HG03521 (cell line): ENCODE measurements around the gene OR2B3.
"Not testable (repeated sequence)": the region's sequence is repeated elsewhere in the genome, so short reads cannot be mapped to it uniquely, and the experiment has no call there.

Experiments used
- ATAC-seq: cut with Tn5 transposase; IDR thresholded peaks from one replicate; pipeline ENCODE4 v1.9.1; 2021; ENCODE audit warnings: mild to moderate bottlenecking, moderate library complexity; ENCODE audit not compliant: unreplicated experiment

The OR2B3 gene

GRCh38 chr6:29087213-29087612, at the start of gene OR2B3:
OR2B3 (minus strand) TSS chr6:29087313; CDS start chr6:29087248, 65 bp downstream.
- ATAC-seq: no peak

- ATAC-seq: no peak
Measured at GRCh38 chr6:29131691-29132090, 44.6 kb upstream of the OR2B3 start.

GRCh38 chr6:29130644-29131043, 43.5 kb upstream of the OR2B3 start:
- ATAC-seq: no peak

- no peak for ATAC-seq
Measured at GRCh38 chr6:29129326-29130012, 42.4 kb upstream of the OR2B3 start.

- not testable (repeated sequence) for ATAC-seq
Measured at GRCh38 chr6:29114964-29115363, 27.9 kb upstream of the OR2B3 start.

- ATAC-seq: no peak
Measured at GRCh38 chr6:29112135-29112534, 25.0 kb upstream of the OR2B3 start.

- no peak for ATAC-seq
Measured at GRCh38 chr6:29107758-29108157, 20.6 kb upstream of the OR2B3 start, which contains the start of gene OR2J3. OR2J3 (plus strand) TSS chr6:29108058; CDS start chr6:29111891, 3,833 bp downstream.

GRCh38 chr6:29099190-29099589, 12.1 kb upstream of the OR2B3 start, which contains the start of gene OR2J1:
OR2J1 (plus strand) TSS chr6:29099490; CDS start chr6:29100943, 1,453 bp downstream.
- ATAC-seq: no peak

GRCh38 chr6:29097803-29098202, 10.7 kb upstream of the OR2B3 start:
- no peak for ATAC-seq

GRCh38 chr6:29092957-29093356, 5.8 kb upstream of the OR2B3 start:
- ATAC-seq: no peak

GRCh38 chr6:29082457-29082856, 4.7 kb downstream of the OR2B3 start:
- ATAC-seq: no peak

- ATAC-seq: no peak
Measured at GRCh38 chr6:29081312-29081711, 5.8 kb downstream of the OR2B3 start.

GRCh38 chr6:29079203-29079602, 7.9 kb downstream of the OR2B3 start:
- ATAC-seq: no peak

- ATAC-seq: no peak
Measured at GRCh38 chr6:29071831-29072723, 15.0 kb downstream of the OR2B3 start.

GRCh38 chr6:29051680-29052079, 35.4 kb downstream of the OR2B3 start:
- no peak for ATAC-seq

GRCh38 chr6:29045075-29045474, 42.0 kb downstream of the OR2B3 start, which contains the start of gene OR2W1:
OR2W1 (minus strand) TSS chr6:29045175; CDS start chr6:29045175, 0 bp downstream.
- no peak for ATAC-seq
